Mucosa of gallbladder (tissue), 1 donor: ENCODE results near the gene NUDCD2. TPM values are rescaled to one million over a fixed set of nuclear protein-coding genes. Genes with fewer than 3 reads are reported as not detected.
"Not testable (repeated sequence)": the region's sequence is repeated elsewhere in the genome, so short reads cannot be mapped to it uniquely, and the experiment has no call there.

ENCODE experiments used
- DNase-seq: peaks from one replicate; pipeline ENCODE4 v3.0.0-alpha.2; 2020; ENCODE audit warnings: low spot score
- total RNA-seq: library from RNA; stranded (reverse); gene quantifications from one replicate; pipeline ENCODE4 v1.2.1, GENCODE V29; 2021
- donor health status: DM: no; HTN: no; CAD: no.

NUDCD2 gene
- total RNA-seq, 1 donor from 2014 or later: 34.5 TPM

GRCh38 chr5:163426128-163426527, 33.8 kb downstream of the NUDCD2 start:
- DNase-seq: not testable (repeated sequence)

GRCh38 chr5:163424836-163425235, 35.1 kb downstream of the NUDCD2 start:
- DNase-seq: no peak

- not testable (repeated sequence) for DNase-seq
Measured at GRCh38 chr5:163415673-163416072, 44.2 kb downstream of the NUDCD2 start.

GRCh38 chr5:163410505-163410904, 49.4 kb downstream of the NUDCD2 start:
- no peak for DNase-seq

GRCh38 chr5:163409384-163409783, 50.5 kb downstream of the NUDCD2 start:
- no peak for DNase-seq

- DNase-seq: peak; percentile 62
Measured at GRCh38 chr5:163408311-163408923, 51.5 kb downstream of the NUDCD2 start.

GRCh38 chr5:163407034-163407655, 52.8 kb downstream of the NUDCD2 start:
- no peak for DNase-seq

- no peak for DNase-seq
Measured at GRCh38 chr5:163404364-163405173, 55.3 kb downstream of the NUDCD2 start.

- DNase-seq: no peak
Measured at GRCh38 chr5:163402007-163402406, 57.9 kb downstream of the NUDCD2 start.

- DNase-seq: no peak
Measured at GRCh38 chr5:163401271-163401670, 58.6 kb downstream of the NUDCD2 start.

- DNase-seq: no peak
Measured at GRCh38 chr5:163399923-163400322, 60.0 kb downstream of the NUDCD2 start.

GRCh38 chr5:163397354-163397753, 62.5 kb downstream of the NUDCD2 start:
- DNase-seq: no peak

GRCh38 chr5:163396818-163397340, 63.0 kb downstream of the NUDCD2 start:
- not testable (repeated sequence) for DNase-seq

Other genes with a start within 250 kb of the NUDCD2 start
- 173 TPM for gene CCNG1, start 22.5 kb downstream of the NUDCD2 start, total RNA-seq
- gene HMMR, start 530 bp upstream of the NUDCD2 start, total RNA-seq: 1.8 TPM
- gene MAT2B, start 45.5 kb upstream of the NUDCD2 start, total RNA-seq: 65.3 TPM